HG03159 (cell line): ENCODE results near the gene CRNKL1.
"Not testable (repeated sequence)": the region's sequence is repeated elsewhere in the genome, so short reads cannot be mapped to it uniquely, and the experiment has no call there.

Source experiments
- ATAC-seq: cut with Tn5 transposase; IDR thresholded peaks from one replicate; pipeline ENCODE4 v1.9.1; 2021; ENCODE audit warnings: mild to moderate bottlenecking, moderate library complexity; ENCODE audit not compliant: unreplicated experiment

CRNKL1 gene

GRCh38 chr20:20010639-20011500 lies 41.4 kb downstream of the CRNKL1 start:
- ATAC-seq, result no peak

DNA sequence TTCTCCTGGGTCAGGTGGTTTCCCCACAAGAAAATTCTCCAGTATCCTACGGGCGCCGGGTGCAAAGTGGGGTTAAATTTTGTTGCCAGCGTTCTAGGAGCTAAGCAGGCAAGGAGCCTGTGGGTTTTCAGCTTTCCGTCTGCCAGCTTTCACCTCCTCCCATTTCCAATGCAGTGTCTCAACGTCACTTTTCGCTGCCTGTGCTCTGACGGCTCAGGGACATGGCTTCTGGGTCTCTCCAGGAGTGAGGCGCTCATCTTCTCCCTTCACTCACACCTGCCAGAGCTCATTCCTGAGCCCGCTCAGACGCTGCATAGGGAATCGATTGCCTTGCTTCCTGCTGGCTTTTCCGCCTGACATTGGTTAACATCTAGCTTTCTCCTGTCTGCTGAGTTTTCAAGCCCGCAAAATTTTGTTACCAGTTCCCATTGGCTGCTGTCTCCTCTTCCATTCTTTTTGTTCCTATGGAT lies 42.4 kb downstream of the CRNKL1 start:
- ATAC-seq, result no peak

- no peak for ATAC-seq
These were observed 46.9 kb downstream of the CRNKL1 start for GRCh38 chr20:20005342-20005741.

GRCh38 chr20:20003955-20004322 lies 48.3 kb downstream of the CRNKL1 start:
- not testable (repeated sequence) for ATAC-seq

DNA sequence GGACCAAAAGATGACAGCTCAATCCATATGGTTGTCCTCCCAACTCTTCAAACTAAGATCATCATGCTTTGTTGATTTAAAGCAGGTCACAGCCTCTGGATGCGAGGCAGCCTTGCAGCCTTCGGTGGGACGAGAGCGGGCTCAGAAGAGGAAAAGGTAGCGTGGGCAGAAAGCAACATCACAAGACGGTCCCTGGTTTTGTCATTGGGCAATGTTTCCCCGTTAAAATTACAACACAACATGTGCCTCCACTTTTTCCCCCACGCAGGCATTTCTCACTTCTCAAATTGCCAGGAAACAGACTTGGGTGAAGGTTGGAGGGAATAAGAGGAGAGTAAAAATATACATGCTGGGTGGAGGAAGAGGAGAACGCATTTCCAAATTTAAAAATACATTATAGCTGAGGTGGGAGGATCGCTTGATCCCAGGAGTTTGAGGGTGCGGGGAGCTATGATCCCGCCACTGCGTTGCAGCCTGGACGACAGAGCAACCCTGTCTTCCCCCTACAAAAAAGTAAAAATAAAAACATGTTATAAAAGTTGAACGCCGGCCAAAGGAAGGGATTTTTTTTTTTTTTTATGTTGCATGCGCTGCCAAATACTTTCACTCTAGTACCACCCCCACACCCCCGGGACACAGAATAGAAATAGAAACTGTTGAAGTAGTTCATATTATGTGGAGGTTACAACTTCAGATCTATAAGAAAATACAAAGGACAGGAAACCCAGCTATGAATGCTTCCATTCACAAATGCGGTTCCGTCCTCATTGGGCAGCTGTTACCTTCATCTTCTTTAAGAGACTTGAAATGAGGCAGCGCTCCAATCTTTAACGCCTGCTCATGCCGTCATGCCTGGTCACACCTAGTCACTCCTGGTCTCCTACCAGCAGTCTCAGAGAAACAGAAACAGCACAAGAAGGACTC lies 49.0 kb downstream of the CRNKL1 start:
- ATAC-seq, result no peak

DNA sequence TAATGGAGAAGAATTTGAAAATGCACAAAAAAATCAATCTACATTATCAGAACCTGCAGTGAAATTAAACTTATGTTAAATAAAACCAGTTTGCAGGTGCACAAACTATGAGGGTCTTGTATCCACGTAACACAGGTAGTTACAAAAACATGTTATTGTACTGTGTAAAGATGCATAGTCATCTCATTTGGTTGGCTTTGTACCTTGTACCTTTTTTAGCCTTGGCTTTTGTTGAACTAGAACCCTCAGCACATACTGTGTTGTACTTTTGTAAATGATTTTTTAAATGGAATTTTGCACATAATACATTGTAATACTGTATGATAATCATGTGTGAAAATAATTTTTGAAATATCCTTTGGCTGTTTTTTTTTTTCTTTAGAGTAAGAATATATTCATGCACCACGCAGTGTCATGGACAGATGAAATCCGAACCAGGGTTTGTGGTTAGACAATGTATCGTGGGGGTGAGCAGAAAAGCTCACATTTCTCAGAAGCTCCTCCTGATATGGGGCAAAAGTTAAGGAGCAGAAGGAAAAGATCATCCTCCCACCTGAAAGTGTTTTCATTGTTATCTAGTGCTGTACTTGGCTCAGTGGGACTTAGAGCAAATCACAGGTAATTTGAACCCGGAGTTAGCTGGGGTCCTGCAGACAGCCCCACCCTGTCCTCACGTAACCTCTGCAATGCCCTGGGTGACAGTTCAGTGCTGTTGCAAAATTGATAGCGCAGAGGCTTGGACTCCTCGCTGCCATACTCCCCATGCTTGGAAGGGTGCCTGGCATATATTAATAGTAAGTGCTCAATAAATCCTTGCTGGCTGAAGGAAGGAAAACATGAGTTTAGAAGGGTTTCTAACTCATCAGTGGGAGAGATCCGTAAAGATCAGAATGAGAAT lies 49.9 kb downstream of the CRNKL1 start:
- no peak for ATAC-seq

- ATAC-seq, result no peak
These were observed 51.9 kb downstream of the CRNKL1 start for GRCh38 chr20:20000211-20000968.

- ATAC-seq, result no peak
These were observed 53.1 kb downstream of the CRNKL1 start for GRCh38 chr20:19998990-19999705.

- no peak for ATAC-seq
These were observed 55.3 kb downstream of the CRNKL1 start for GRCh38 chr20:19996917-19997316.

DNA sequence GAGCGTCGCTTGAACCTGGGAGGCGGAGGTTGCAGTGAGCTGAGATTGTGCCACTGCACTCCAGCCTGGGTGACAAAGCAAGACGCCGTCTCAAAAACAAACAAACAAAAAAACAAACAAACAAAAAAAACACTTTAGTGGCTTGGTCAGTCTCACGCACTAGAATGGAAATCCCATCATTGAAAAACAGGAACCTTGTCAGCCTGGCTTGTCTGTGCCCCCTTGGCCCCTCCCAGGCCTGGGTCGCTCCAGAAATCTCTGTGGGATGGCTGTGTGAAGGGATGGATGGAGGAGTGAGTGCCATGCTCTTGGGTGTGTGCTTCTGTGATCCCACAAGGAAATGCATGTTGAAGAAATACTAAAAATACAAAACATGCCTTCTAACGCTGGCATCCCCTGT lies 56.0 kb downstream of the CRNKL1 start:
- no peak for ATAC-seq

GRCh38 chr20:19995220-19995863 lies 56.9 kb downstream of the CRNKL1 start:
- ATAC-seq, result no peak

- ATAC-seq, result no peak
These were observed 58.2 kb downstream of the CRNKL1 start for GRCh38 chr20:19993958-19994669.

DNA sequence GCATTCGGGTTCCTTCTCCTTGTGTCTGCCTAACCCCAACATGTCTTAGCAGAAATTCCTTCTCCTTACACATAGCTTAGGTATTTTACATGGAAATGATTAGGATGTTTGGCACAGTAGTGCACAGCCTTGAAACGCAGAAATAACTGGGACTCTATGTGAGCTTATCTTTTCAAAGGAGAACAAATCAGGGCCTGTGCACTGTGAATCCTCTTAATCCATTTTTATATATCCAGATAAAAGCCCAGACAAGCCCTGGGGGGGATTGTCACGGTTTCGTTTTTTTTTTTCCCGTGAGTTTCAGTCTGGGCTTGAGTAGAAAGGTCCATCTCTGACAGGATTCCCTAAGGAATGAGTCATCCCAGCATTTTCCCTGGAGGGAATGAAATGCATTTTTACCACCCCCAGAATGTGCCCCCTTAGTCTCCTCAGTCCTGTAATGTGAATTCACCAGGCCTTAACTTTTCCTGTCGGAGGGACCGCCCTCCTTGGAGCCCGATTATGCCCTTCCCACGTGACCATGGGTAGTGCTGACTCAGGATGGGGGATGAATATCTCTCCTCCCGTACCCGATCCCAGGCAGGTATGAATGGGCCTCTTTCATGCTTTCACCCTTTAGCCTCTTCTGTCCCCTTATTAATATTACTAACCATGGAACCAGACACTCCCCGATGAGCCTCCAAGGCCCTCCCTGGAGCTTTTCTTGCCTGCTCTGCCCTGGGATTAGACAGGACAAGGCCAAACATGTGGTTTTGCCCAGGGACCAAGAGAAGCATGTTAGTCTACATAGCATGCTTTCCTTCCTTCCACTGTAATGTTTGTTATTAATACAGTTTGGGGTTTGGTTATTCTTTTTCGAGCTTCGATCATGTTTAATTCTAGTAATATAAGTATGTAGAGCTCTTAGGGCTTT lies 59.0 kb downstream of the CRNKL1 start:
- no peak for ATAC-seq

- no peak for ATAC-seq
These were observed 60.4 kb downstream of the CRNKL1 start for GRCh38 chr20:19991854-19992253.

DNA sequence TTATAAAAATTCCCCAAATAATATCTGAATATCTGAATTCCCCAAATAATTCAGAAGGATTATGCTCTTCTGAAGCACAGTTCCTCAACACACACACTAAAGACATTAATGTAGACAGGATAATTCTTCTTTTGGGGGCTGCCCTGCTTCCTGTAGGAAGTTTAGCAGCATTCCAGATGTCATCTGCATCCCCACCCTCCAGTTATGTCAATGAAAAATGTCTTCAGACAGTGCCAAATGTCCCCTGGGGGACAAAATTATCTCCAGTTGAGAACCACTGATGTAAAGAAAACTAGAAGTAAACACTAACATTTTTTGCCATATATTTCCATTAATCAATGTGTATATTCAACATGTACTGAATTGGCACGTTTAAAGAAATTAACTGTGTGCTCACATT lies 61.0 kb downstream of the CRNKL1 start:
- ATAC-seq, result no peak

GRCh38 chr20:19990850-19991249 lies 61.4 kb downstream of the CRNKL1 start:
- no peak for ATAC-seq

DNA sequence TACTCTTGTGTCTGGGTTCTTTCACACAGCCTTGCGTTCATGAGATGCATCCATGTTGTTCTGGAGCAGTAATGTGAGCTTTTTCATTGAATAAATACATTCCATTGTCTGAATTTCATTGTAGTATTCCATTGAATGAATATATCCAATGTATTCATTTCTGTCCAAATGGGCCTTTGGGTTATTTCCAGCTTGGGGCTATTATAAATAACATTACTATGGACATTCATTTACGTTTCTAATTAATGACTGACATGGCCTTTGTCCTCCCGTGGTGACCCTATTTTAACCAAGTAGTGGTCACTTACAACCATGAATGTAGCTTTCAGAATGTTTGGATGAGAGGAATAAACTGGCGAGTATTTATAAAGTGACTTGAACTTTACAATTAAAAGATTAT lies 65.2 kb downstream of the CRNKL1 start:
- ATAC-seq, result no peak
